Measurements from ENCODE around the gene CYTH2.

The CYTH2 gene

GRCh38 chr19:48454150-48454730 is 14.9 kb upstream of the CYTH2 start:
- no peak for DNase-seq

GRCh38 chr19:48455171-48455907 is 13.8 kb upstream of the CYTH2 start, which contains the start of gene KCNJ14:
KCNJ14 (plus strand) TSS chr19:48455574; CDS start chr19:48461725, 6,151 bp downstream.
- no peak for DNase-seq

- no peak for DNase-seq
Measured at GRCh38 chr19:48455908-48456562, 13.1 kb upstream of the CYTH2 start.

GRCh38 chr19:48456864-48457263 is 12.3 kb upstream of the CYTH2 start:
- DNase-seq: no peak

- DNase-seq: no peak
Measured at GRCh38 chr19:48458016-48458415, 11.2 kb upstream of the CYTH2 start.

GRCh38 chr19:48461651-48461981 is 7.6 kb upstream of the CYTH2 start:
- no peak for DNase-seq

- DNase-seq: no peak
Measured at GRCh38 chr19:48461982-48462655, 7.0 kb upstream of the CYTH2 start.

DNA sequence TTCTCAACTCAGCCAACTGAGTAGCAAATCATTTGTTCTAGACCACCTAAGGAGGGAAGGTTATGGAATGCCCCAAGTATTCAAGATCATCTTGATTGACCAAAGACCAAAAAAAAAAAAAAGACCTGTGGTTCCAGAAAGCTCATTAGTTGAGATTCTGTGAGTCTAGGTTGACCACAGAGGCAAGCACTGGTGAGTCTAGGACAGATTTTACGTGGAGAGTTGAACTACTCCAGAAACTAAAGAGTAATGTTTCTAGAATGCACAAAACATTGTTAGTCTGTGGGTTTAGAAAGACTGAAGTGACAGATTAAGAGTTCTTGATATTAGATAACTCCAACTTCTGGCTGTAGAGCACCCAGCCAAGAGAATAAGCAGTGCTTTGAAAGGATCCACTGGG is 4.0 kb upstream of the CYTH2 start:
- no peak for DNase-seq

DNA sequence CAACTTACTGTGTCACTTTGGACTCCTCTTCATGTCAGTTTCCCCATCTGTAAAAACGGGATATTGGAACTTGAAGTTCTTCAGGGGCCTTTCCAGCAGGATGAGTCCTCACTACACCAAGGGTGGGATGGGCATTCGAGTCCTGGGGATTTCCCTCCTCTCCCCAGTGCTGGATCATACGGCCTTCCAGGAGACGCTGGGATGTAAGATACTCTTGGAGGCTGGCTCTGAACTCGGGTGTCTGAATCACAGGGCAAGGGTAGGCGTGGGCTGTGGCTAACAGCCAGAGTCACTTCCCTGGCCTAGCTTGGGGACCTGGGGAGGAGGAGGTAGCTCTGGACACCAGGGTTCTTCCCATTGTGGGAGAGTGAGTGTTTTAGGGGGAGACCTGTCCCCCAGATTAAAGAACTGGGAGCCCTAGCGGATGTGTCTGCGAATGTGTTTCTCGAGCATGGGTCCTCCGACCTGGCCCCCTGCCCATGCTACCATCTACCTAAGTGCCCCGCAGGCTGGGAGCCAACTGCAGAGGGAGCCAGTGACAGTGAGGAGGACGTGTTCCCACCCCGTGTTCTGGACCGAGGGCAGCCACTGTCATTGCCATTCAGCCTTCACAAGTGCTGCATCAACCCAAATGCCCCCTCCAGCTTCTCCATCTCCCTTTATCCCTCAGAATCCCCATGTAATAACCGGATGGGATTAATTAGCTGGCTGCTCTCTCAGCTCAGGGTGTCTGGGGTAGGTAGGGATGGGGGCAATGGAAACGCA is 2.4 kb upstream of the CYTH2 start:
- DNase-seq: no peak

GRCh38 chr19:48468772-48469288 is 339 bp upstream of the CYTH2 start:
- peak; percentile 99 for DNase-seq

GRCh38 chr19:48469934-48470680 is 938 bp downstream of the CYTH2 start:
- DNase-seq: no peak

GRCh38 chr19:48470856-48471255 is 1.7 kb downstream of the CYTH2 start:
- DNase-seq: no peak

DNA sequence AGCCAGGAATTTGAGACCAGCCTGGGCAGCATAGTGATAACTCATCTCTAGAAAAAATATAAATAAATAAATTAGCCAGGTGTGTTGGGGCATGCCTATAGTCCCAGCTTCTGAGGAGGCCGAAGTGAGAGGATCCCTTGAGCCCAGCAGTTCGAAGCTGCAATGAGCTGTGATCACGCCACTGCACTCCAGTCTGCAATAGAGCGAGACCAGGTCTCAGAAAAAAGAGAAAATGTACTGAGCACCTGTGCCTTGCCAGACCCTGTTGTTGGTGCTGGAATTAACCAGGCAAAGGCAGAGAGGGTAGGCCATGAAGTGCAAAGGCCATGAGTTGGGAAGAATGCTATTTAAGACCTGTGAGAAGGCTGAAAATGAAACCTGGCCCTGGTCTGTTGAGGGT is 2.7 kb downstream of the CYTH2 start:
- no peak for DNase-seq

DNA sequence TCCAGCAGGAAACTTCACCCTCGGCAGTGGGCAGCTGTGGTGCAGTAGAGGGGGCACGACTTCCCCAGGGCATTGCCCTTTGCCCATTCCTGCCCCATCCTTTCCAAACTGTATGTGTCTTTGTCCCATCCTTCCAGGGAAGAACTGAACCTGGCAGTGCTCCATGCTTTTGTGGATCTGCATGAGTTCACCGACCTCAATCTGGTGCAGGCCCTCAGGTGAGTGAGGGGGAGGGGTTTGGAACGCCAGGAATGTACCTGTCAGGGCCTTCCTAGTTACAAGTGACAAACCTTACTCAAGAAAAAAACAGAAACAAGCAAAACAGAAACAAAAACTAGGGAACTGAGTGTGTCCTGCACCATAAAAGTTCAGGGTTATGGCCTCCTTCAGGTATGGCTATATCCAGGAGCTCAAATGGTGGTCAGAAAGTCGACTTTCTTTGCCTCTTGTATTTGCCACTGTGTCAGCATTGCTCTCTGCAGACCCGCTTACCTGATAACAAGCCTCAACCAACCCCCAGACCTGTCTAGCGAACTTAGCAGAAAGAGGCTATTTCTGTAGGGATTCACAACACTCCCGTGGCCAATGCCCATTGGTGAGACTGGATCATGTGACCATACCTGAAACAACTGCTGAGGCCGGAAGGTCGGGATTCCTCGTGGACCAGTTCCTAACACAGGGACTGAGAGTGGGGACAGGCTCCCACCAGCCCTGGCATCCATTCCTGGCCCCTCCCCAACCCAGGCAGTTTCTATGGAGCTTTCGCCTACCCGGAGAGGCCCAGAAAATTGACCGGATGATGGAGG is 4.2 kb downstream of the CYTH2 start:
- DNase-seq: no peak

- DNase-seq: no peak
Measured at GRCh38 chr19:48474084-48474592, 5.0 kb downstream of the CYTH2 start.

GRCh38 chr19:48475369-48476068 is 6.3 kb downstream of the CYTH2 start:
- DNase-seq: no peak

GRCh38 chr19:48476176-48476575 is 7.0 kb downstream of the CYTH2 start:
- no peak for DNase-seq

DNA sequence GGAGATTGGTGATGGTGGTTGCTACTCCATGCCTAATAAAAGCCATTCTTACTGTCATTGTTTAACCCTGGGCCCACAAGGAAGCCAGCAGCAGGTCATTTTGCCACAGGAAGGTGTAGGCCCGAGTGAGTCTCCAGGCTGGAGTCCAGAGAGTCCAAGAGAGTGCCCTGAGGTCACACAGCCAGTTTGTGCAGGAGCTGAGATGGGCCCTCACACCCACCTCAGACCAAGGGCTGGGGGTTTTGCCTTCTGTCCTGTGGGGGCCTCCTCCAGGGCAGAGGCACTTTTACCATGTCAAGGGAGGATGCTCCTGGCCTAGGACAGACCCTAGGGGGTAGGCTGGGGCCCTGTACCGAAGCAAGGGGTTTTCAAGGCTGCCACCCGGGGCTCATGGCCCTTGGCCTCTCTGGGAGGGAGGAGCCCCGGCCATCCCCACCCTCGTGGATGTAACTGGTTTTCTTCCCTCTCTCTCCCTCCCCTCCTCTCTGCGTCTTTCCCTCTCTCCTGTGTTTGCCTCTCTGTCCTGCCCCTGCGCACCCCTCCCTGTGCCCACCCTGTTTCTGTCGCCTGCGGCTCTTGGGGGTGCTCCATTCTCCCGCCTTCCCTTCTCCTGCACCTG is 8.0 kb downstream of the CYTH2 start:
- DNase-seq: no peak

- no peak for DNase-seq
Measured at GRCh38 chr19:48477698-48478338, 8.6 kb downstream of the CYTH2 start.

Data from CD4-positive, alpha-beta T cell treated with Interleukin-17A for 4 hours (primary cell).